Ectodermal cell (in vitro differentiated cells): ENCODE measurements around the gene SF3B6.
A peak's percentile ranks its signal among the peaks of the same experiment; 100 is the strongest.
"Not testable (repeated sequence)": the region's sequence is repeated elsewhere in the genome, so short reads cannot be mapped to it uniquely, and the experiment has no call there.

ENCODE experiments used
- H3K27ac ChIP-seq: 2 replicates; pipeline ENCODE4 v1.7.0; 2013; ENCODE audit warnings: mild to moderate bottlenecking, low read depth, low read length; ENCODE audit not compliant: insufficient read depth, poor library complexity, severe bottlenecking
- H3K27me3 ChIP-seq: 2 replicates; pipeline ENCODE4 v1.7.0; 2013; ENCODE audit warnings: mild to moderate bottlenecking, low read length; ENCODE audit not compliant: insufficient read depth, control insufficient read depth, poor library complexity, severe bottlenecking
- H3K36me3 ChIP-seq: one replicate; pipeline ENCODE4 v1.7.0; 2013; ENCODE audit warnings: low read length; ENCODE audit not compliant: control insufficient read depth, insufficient read depth
- H3K4me1 ChIP-seq: one replicate; pipeline ENCODE4 v1.7.0; 2013; ENCODE audit warnings: low read length; ENCODE audit not compliant: control insufficient read depth, insufficient read depth
- H3K4me3 ChIP-seq: 2 replicates; pipeline ENCODE4 v1.7.0; 2013; ENCODE audit warnings: low read depth, low read length, control low read depth; ENCODE audit not compliant: insufficient read depth
- H3K9me3 ChIP-seq: 2 replicates; pipeline ENCODE4 v1.7.0; 2013; ENCODE audit warnings: mild to moderate bottlenecking, low read length, moderate library complexity; ENCODE audit not compliant: control insufficient read depth
- WGBS, 2 experiments: methylation state at CpG; one replicate each; pipeline ENCODE4 v1.1.7; 2013; ENCODE audit warnings: missing lambda C conversion rate in 2 of 2; 5-methylcytosine and 5-hydroxymethylcytosine counted together

SF3B6 gene

DNA sequence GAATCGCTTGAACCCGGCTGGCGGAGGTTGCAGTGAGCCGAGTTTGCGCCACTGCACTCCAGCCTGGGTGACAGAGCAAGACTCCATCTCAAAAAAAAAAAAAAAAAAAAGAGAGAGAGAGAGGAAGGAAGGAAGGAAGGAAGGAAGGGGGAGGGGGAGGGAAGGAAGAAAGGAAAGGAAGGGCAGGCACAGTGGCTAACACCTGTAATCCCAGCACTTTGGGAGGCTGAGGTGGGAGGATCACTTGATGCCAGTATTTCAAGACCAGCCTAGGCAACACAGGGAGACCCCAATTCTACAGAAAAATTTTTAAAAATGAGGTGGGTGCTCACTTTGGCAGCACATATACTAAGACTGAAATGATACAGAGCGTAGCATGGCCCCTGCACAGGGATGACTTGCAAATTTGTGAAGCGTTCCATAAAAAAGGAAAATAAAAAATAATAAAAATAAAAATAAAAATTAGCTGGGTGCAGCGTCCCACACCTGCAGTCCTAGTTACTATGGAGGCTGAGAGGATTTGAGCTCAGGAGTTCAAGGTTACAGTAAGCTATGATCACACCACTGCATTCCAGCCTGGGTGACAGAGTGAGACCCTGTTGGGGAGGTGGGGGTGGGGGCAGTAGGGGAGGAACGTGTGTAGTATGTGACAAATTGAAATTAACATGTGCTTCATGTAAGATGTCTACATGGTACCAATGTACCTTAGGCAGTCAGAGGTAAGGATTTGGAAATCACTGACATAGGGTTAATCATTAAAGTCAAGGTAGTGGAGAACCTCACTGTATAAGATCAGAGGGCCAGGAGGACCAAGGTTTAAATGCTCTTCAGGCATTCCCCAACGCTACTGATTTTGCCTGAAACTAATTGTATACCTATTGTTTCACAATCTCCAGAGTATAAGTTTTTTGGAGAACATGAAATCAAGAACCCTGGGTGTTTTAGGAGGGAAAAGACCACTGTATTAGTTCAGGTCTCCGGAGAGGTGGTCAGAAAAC lies 30.3 kb downstream of the SF3B6 start:
- Histone ChIP-seq H3K9me3 (no peaks in the 10 kb centered on the region), H3K4me3 (peak overlapping the region; percentile 69), H3K27ac (no peak overlapping the region), H3K36me3 (no peaks in the 10 kb centered on the region), H3K4me1 (no peaks in the 10 kb centered on the region), H3K27me3 (no peaks in the 10 kb centered on the region)
- whole genome bisulfite sequencing, 2 experiments, result 73 to 80% methylated on average over 8 to 11 of the region's 11 CpGs

- H3K36me3 ChIP-seq, result peaks cover 13% of the 10 kb centered on the region
- H3K4me3 ChIP-seq, H3K9me3 ChIP-seq, H3K27ac ChIP-seq, H3K27me3 ChIP-seq, H3K4me1 ChIP-seq: not testable (repeated sequence)
- 88 to 96% methylated on average over 6 of the region's 6 CpGs for WGBS, 2 experiments
Observed at GRCh38 chr2:24043133-24043532, 33.0 kb downstream of the SF3B6 start.

DNA sequence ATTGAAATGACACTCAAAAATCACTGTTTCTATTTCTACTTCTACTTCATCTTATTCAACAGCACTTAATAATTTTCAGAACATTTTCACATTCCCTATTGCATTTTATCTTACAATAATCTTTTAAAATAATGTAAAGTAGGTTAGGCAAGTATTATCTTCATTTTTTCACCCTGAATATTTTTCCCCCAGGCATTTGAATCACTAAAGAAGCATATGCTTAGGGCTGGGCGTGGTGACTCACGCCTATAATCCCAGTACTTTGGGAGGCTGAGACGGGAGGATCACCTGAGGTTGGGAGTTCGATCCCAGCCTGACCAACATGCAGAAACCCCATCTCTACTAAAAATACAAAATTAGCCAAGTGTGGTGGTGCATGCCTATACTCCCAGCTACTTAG lies 35.6 kb downstream of the SF3B6 start:
- H3K4me3 ChIP-seq, result no peak overlapping the region
- H3K27me3 ChIP-seq, result no peaks in the 10 kb centered on the region
- no peaks in the 10 kb centered on the region for H3K9me3 ChIP-seq
- H3K36me3 ChIP-seq, result peaks cover 29% of the 10 kb centered on the region
- no peaks in the 10 kb centered on the region for H3K4me1 ChIP-seq
- H3K27ac ChIP-seq, result no peak overlapping the region
- WGBS, 2 experiments, result 90% methylated on average over 4 of the region's 4 CpGs

DNA sequence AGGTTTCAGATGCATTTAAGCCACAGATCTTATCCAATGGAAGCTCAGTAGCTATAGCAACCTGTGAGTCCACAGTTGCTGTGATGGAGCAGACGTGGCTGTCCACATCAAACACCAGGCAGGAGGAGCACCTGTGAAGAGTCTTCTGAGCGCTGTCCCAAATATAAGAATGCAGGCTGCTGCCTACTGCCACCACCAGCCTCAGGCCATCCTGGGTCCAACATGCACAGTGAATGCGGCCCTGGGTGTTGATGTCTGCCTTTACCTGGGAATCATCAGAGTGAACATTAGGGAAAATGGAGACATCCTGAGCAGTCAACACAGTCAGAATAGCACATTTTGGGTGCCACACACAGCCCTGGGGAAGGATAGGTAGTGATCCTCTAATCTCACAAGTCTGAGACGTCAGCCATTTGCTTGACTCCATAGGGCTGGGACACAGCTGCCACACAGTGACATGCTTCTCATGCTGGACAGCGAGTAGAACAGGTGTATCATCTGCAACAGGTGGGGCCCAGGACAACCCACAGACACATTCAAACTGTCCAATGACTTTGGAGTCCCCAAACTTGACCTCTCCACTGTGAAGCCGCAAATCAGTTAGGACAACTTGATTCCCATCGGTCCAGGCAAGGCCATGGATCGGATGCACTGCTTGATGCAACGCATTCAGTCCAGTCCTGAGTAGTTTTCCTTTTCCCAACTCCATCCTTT lies 37.2 kb downstream of the SF3B6 start:
- Histone ChIP-seq H3K36me3 (peaks cover 29% of the 10 kb centered on the region), H3K9me3 (no peaks in the 10 kb centered on the region), H3K27me3 (no peaks in the 10 kb centered on the region), H3K4me3 (no peak overlapping the region), H3K4me1 (no peaks in the 10 kb centered on the region), H3K27ac (no peak overlapping the region)
- WGBS, 2 experiments, result 96 to 97% methylated on average over 9 of the region's 9 CpGs

DNA sequence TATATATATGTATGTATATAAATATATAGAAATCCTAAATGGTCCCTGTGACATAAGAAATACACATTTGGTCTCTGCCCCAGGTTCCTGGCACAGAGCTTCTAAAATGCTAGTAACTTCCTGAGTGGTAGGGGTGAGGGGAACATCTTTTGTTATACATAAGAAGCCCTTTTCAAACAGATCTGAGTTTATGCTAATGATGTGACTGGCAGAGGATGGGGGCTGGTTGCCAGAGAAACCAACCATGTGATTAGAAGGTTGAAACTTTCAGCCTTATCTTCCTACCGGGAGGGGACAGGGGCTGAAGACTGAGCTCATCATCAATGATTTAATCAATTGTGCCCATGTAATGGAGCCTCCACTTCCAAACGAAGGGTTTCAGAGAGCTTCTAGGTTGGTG lies 49.9 kb downstream of the SF3B6 start:
- Histone ChIP-seq H3K36me3 (peaks cover 27% of the 10 kb centered on the region), H3K9me3 (no peaks in the 10 kb centered on the region), H3K27me3 (no peaks in the 10 kb centered on the region), H3K4me1 (peaks cover 6% of the 10 kb centered on the region), H3K27ac (no peak overlapping the region), H3K4me3 (no peak overlapping the region)
- WGBS, 2 experiments, result 9 to 10% methylated on average over 2 of the region's 2 CpGs

GRCh38 chr2:24024996-24025663 lies 51.0 kb downstream of the SF3B6 start:
- Histone ChIP-seq H3K27ac (no peak overlapping the region), H3K4me3 (no peak overlapping the region), H3K4me1 (peaks cover 6% of the 10 kb centered on the region), H3K9me3 (no peaks in the 10 kb centered on the region), H3K27me3 (no peaks in the 10 kb centered on the region), H3K36me3 (peaks cover 20% of the 10 kb centered on the region)
- 93% methylated on average over 17 of the region's 17 CpGs for WGBS, 2 experiments

GRCh38 chr2:24024018-24024417 lies 52.1 kb downstream of the SF3B6 start:
- Histone ChIP-seq H3K4me3 (no peak overlapping the region), H3K4me1 (peaks cover 6% of the 10 kb centered on the region), H3K27me3 (no peaks in the 10 kb centered on the region), H3K36me3 (peaks cover 10% of the 10 kb centered on the region), H3K9me3 (no peaks in the 10 kb centered on the region), H3K27ac (no peak overlapping the region)
- 83 to 90% methylated on average over 12 of the region's 12 CpGs for WGBS, 2 experiments

GRCh38 chr2:24022975-24023575 lies 53.1 kb downstream of the SF3B6 start:
- no peak overlapping the region for H3K4me3 ChIP-seq
- no peaks in the 10 kb centered on the region for H3K9me3 ChIP-seq
- 90% methylated on average over 16 of the region's 16 CpGs for WGBS, 2 experiments
- peaks cover 11% of the 10 kb centered on the region for H3K4me1 ChIP-seq
- no peaks in the 10 kb centered on the region for H3K27me3 ChIP-seq
- no peak overlapping the region for H3K27ac ChIP-seq
- peaks cover 10% of the 10 kb centered on the region for H3K36me3 ChIP-seq

- no peaks in the 10 kb centered on the region for H3K27me3 ChIP-seq
- H3K27ac ChIP-seq, result no peak overlapping the region
- H3K36me3 ChIP-seq, result peaks cover 10% of the 10 kb centered on the region
- no peak overlapping the region for H3K4me3 ChIP-seq
- peaks cover 12% of the 10 kb centered on the region for H3K4me1 ChIP-seq
- no peaks in the 10 kb centered on the region for H3K9me3 ChIP-seq
- WGBS, 2 experiments, result 96 to 97% methylated on average over 14 of the region's 14 CpGs
Observed at GRCh38 chr2:24022324-24022974, 53.7 kb downstream of the SF3B6 start.
